Measurements from ENCODE around the gene INHBC.
"Not testable (repeated sequence)": the region's sequence is repeated elsewhere in the genome, so short reads cannot be mapped to it uniquely, and the experiment has no call there.

The INHBC gene

GRCh38 chr12:57430112-57430930 lies 4.3 kb upstream of the INHBC start:
- peak; percentile 58 for DNase-seq

GRCh38 chr12:57430931-57431566 lies 3.5 kb upstream of the INHBC start, which contains the start of gene R3HDM2:
Gene R3HDM2, minus strand, starts transcription at chr12:57431043. Its CDS starts 120,615 bp downstream, at chr12:57310428.
- peak; percentile 98 for DNase-seq

- no peak for DNase-seq
These were observed 2.9 kb upstream of the INHBC start for GRCh38 chr12:57431654-57432188.

- peak; percentile 10 for DNase-seq
These were observed 1.2 kb upstream of the INHBC start for GRCh38 chr12:57433370-57433769.

GRCh38 chr12:57435293-57435692 lies 709 bp downstream of the INHBC start:
- DNase-seq, result no peak

- no peak for DNase-seq
These were observed 3.8 kb downstream of the INHBC start for GRCh38 chr12:57438400-57438799.

GRCh38 chr12:57439762-57440266 lies 5.2 kb downstream of the INHBC start:
- DNase-seq, result no peak

GRCh38 chr12:57441393-57441792 lies 6.8 kb downstream of the INHBC start:
- not testable (repeated sequence) for DNase-seq

GRCh38 chr12:57441846-57442427 lies 7.4 kb downstream of the INHBC start:
- DNase-seq, result no peak

GRCh38 chr12:57444337-57444736 lies 9.8 kb downstream of the INHBC start:
- DNase-seq, result not testable (repeated sequence)

GRCh38 chr12:57444744-57445143 lies 10.2 kb downstream of the INHBC start:
- no peak for DNase-seq

- DNase-seq, result no peak
These were observed 11.8 kb downstream of the INHBC start for GRCh38 chr12:57446292-57446960.

GRCh38 chr12:57448669-57449068 lies 14.1 kb downstream of the INHBC start:
- no peak for DNase-seq

- DNase-seq, result no peak
These were observed 14.8 kb downstream of the INHBC start for GRCh38 chr12:57449375-57449774.

- no peak for DNase-seq
These were observed 15.5 kb downstream of the INHBC start for GRCh38 chr12:57450057-57450456.

GRCh38 chr12:57451233-57451778 lies 16.7 kb downstream of the INHBC start:
- DNase-seq, result no peak

- DNase-seq, result peak; percentile 60
These were observed 17.8 kb downstream of the INHBC start for GRCh38 chr12:57452181-57452936.

- DNase-seq, result peak; percentile 83
These were observed 18.4 kb downstream of the INHBC start for GRCh38 chr12:57452937-57453509.

GRCh38 chr12:57454213-57454565 lies 19.6 kb downstream of the INHBC start:
- no peak for DNase-seq

GRCh38 chr12:57454566-57455373 lies 20.2 kb downstream of the INHBC start, which contains the start of gene INHBE:
Gene INHBE, plus strand, starts transcription at chr12:57455307. Its CDS starts 230 bp downstream, at chr12:57455537.
- peak; percentile 51 for DNase-seq

All from stimulated activated CD8-positive, alpha-beta memory T cell treated with anti-CD3 and anti-CD28 coated beads, Interleukin-4, amount 100 ng/mL, for 48 hours (primary cell).